H1 (cell line): Measurements from ENCODE around the gene CWC15. TPM values are rescaled to one million over a fixed set of nuclear protein-coding genes. Genes with fewer than 3 reads are reported as not detected.

Source experiments
- CHD7 ChIP-seq: fragments of 300-600 bp; sonication (generic); IDR thresholded peaks from 2 replicates; pipeline ENCODE4 v1.7.1; 2012; ENCODE audit warnings: low read length, moderate library complexity, mild to moderate bottlenecking, inconsistent platforms; ENCODE audit not compliant: insufficient replicate concordance
- RXRA ChIP-seq: IDR thresholded peaks from 2 replicates; pipeline ENCODE4 v1.6.1; 2011; ENCODE audit warnings: low read depth, mild to moderate bottlenecking, low read length, moderate library complexity; ENCODE audit not compliant: insufficient read depth
- polyA plus RNA-seq, 7 experiments: library from polyadenylated mRNA; depleted of rRNA in 3 of 7; stranded (reverse) in 5 of 7; unstranded in 2 of 7; fragments of >200 nt in 5 of 7; fragments of 200-250 nt in 2 of 7; gene quantifications; 1 replicate in 5 of 7; 2 replicates in 1 of 7; 4 replicates in 1 of 7; pipeline versions ENCODE4 v1.2.1 to v1.2.3, GENCODE V29; 2011 to 2013; ENCODE audit warnings: missing spikeins in 2 of 7, mixed read lengths in 2 of 7
- total RNA-seq: library from RNA; stranded (reverse); fragmentation: NEBNext Ultra II Directional; extraction: Animal tissue kit (Norgen Biotek cat#: 25700); gene quantifications from 2 replicates; pipeline ENCODE4 v1.2.1, GENCODE V29; 2021

Gene CWC15
- total and polyA plus RNA-seq, 2 of the 8 experiments (the other 6 are each of a cell fraction or from before 2014, with no cell fraction given), result 15.7 to 59.4 TPM

DNA sequence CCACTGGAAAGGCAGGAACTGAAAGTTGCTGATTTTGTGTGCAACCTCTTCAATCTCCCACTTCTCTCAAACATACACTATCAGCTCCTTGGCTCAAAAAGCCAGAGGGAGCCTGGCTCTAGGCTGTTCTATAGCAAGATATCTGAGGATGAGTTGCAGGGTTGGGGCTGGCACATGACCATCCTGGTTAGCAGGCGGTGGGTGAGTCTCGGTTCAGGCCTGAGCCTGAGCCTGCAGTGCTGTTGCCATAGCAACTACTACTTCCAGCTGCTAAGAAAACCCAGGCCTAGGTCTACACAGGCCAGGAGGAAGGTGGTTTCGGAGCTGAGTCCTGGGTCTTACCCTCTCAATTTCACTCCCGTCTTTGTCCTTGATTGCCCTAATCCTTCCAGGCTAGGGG lies 39.0 kb downstream of the CWC15 start (continued):
- TF ChIP-seq CHD7, result no peak
- TF ChIP-seq RXRA, result no peak
